Measurements from ENCODE around the gene GRAMD1B. TPM values are rescaled to one million over a fixed set of nuclear protein-coding genes. Genes with fewer than 3 reads are reported as not detected.

The GRAMD1B gene
- total and polyA plus RNA-seq, 8 donors = 3.3 to 7.4 (median 4.8) TPM

- TF ChIP-seq CTCF (IDR thresholded peaks at IDR 0.05) = no peak
- DNase-seq (no peak), ATAC-seq (no peak)
- peaks cover 0 to 9% of the 10 kb centered on the region in 2 donors for H3K4me1 ChIP-seq
- H3K9me3 ChIP-seq = no peaks in the 10 kb centered on the region
- peaks cover 0 to 16% of the 10 kb centered on the region in 2 donors for H3K27me3 ChIP-seq
- H3K27ac ChIP-seq = no peak overlapping the region
- no peak overlapping the region for H3K4me3 ChIP-seq
- H3K36me3 ChIP-seq = no peaks in the 10 kb centered on the region
- intact Hi-C loops (cut with DNase I) = no loop called here
These were observed 23.5 kb upstream of the GRAMD1B start for GRCh38 chr11:123406441-123407129.

GRCh38 chr11:123407130-123407995 is 22.7 kb upstream of the GRAMD1B start:
- Histone ChIP-seq H3K27me3 (peaks cover 0 to 17% of the 10 kb centered on the region in 2 donors), H3K9me3 (no peaks in the 10 kb centered on the region)
- peak; percentile 91 for ATAC-seq

GRCh38 chr11:123407996-123408597 is 22.0 kb upstream of the GRAMD1B start:
- intact Hi-C loops (cut with DNase I) = no loop called here
- Histone ChIP-seq H3K4me3 (no peak overlapping the region), H3K36me3 (no peaks in the 10 kb centered on the region), H3K9me3 (no peaks in the 10 kb centered on the region), H3K27me3 (peaks cover 0 to 17% of the 10 kb centered on the region in 2 donors), H3K27ac (no peak overlapping the region), H3K4me1 (peaks cover 0 to 9% of the 10 kb centered on the region in 2 donors)
- ATAC-seq = no peak
- no peak for DNase-seq
- no peak for TF ChIP-seq CTCF (IDR thresholded peaks at IDR 0.05)

More at GRCh38 chr11:123407130-123407995, 22.7 kb upstream of the GRAMD1B start:
- DNase-seq = peak in 2 of 4 donors; percentile 46 to 57
- H3K4me1 ChIP-seq = peaks cover 0 to 9% of the 10 kb centered on the region in 2 donors
- TF ChIP-seq CTCF (IDR thresholded peaks at IDR 0.05) = peak; percentile 29 to 67
- intact Hi-C loops (cut with DNase I) = no loop called here
- H3K4me3 ChIP-seq = no peak overlapping the region
- H3K36me3 ChIP-seq = no peaks in the 10 kb centered on the region
- no peak overlapping the region for H3K27ac ChIP-seq

GRCh38 chr11:123408619-123409455 is 21.2 kb upstream of the GRAMD1B start:
- Histone ChIP-seq H3K27ac (no peak overlapping the region), H3K27me3 (peaks cover 0 to 17% of the 10 kb centered on the region in 2 donors), H3K36me3 (no peaks in the 10 kb centered on the region), H3K4me1 (peaks cover 0 to 9% of the 10 kb centered on the region in 2 donors), H3K4me3 (no peak overlapping the region), H3K9me3 (no peaks in the 10 kb centered on the region)
- DNase-seq (no peak), ATAC-seq (no peak)
- intact Hi-C loops (cut with DNase I) = no loop called here
- TF ChIP-seq CTCF (IDR thresholded peaks at IDR 0.05) = no peak

Measured in left lung (tissue), 10 donors.